GM12891 (cell line): ENCODE measurements around the gene CHST10.

Experiments used
- POLR2A ChIP-seq: IDR thresholded peaks from 2 replicates; pipeline ENCODE4 v1.6.1; 2011; ENCODE audit warnings: low read depth, low read length, control low read depth
- POLR2AphosphoS5 ChIP-seq: IDR thresholded peaks from 2 replicates; pipeline ENCODE4 v1.6.1; 2011; ENCODE audit warnings: low read depth, low read length, control low read depth
- POU2F2 ChIP-seq: IDR thresholded peaks from 2 replicates; pipeline ENCODE4 v1.6.1; 2011; ENCODE audit warnings: low read depth, mild to moderate bottlenecking, control low read depth, low read length, moderate library complexity
- TAF1 ChIP-seq: IDR thresholded peaks from 2 replicates; pipeline ENCODE4 v1.6.1; 2011; ENCODE audit warnings: low read depth, low read length, control low read depth

DNA sequence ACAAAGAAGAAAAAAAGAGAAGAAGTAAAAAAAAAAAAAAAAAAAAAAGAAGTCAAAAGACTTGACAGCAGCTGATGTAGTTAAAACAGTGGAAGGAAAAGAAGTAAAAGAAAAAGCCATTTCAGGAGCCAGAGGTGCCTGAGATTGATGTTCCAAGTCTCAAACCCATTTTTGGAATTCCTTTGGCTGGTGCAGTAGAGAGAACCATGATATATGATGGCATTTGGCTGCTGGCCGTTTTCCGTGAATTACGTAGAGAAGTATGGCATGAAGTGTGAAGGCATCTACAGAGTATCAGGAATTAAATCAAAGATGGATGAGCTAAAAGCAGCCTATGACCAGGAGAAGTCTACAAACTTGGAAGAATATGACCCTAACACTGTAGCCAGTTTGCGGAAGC, 7.6 kb upstream of the CHST10 start:
- TF ChIP-seq POLR2A (no peak), POU2F2 (no peak), POLR2AphosphoS5 (no peak), TAF1 (no peak)
